SK-N-SH (cell line): ENCODE measurements around the gene DOCK6. TPM values are rescaled to one million over a fixed set of nuclear protein-coding genes. Genes with fewer than 3 reads are reported as not detected.
"Not testable (repeated sequence)": the region's sequence is repeated elsewhere in the genome, so short reads cannot be mapped to it uniquely, and the experiment has no call there.

Experiments used
- CTCF ChIA-PET: fragments of 300-600, 350-600 bp; formaldehyde crosslinking; extraction: SDS; loops from one replicate; lab custom pipeline; 2021; lab: Yijun Ruan, JAX
- POLR2A ChIA-PET: fragments of 350-600 bp; sonication (Branson Sonifier 250); formaldehyde crosslinking; extraction: SDS; loops from one replicate; lab custom pipeline; 2020; ENCODE audit warnings: antibody characterized with exemption, inconsistent platforms; lab: Yijun Ruan, JAX
- DNase-seq: peaks from one replicate; pipeline ENCODE4 v3.0.0; 2012
- H2AFZ ChIP-seq: fragments of 200-600 bp; sonication (generic); 2 replicates; pipeline ENCODE4 v1.8.1; 2016; ENCODE audit warnings: antibody characterized with exemption, mild to moderate bottlenecking, low read depth
- H3F3A ChIP-seq: fragments of 200-600 bp; sonication (generic); replicated peaks from 2 replicates; pipeline ENCODE3; 2016; ENCODE audit warnings: antibody characterized with exemption, mild to moderate bottlenecking; ENCODE audit not compliant: insufficient read depth
- H3K27ac ChIP-seq, 2 experiments: fragments of 200-500 bp in 1 of 2; fragments of 200-600 bp in 1 of 2; sonication (Bioruptor generic) in 1 of 2; sonication (generic), shearing (Covaris generic) in 1 of 2; 2 replicates each; pipeline versions ENCODE4 v1.5.1 to v1.6.1; 2014 to 2016; ENCODE audit warnings: low read depth in 2 of 2, inconsistent platforms in 1 of 2, low read length in 1 of 2, mild to moderate bottlenecking in 1 of 2, mixed read lengths in 1 of 2
- H3K27me3 ChIP-seq: fragments of 200-600 bp; sonication (generic), shearing (Covaris generic); 2 replicates; pipeline ENCODE4 v1.6.1; 2016; ENCODE audit warnings: mixed run types; ENCODE audit not compliant: insufficient read depth
- H3K36me3 ChIP-seq, 2 experiments: fragments of 200-500 bp in 1 of 2; fragments of 200-600 bp in 1 of 2; sonication (Bioruptor generic) in 1 of 2; sonication (generic) in 1 of 2; replicated peaks in 1 of 2; 2 replicates each; pipeline versions ENCODE3 to v1.5.1; 2014 to 2016; ENCODE audit warnings: low read length in 1 of 2, mild to moderate bottlenecking in 1 of 2; ENCODE audit not compliant: insufficient read depth in 2 of 2, control insufficient read depth in 1 of 2
- H3K4me1 ChIP-seq, 2 experiments: fragments of 200-500 bp in 1 of 2; fragments of 200-600 bp in 1 of 2; sonication (Bioruptor generic) in 1 of 2; sonication (generic), shearing (Covaris generic) in 1 of 2; 2 replicates each; pipeline versions ENCODE4 v1.5.1 to v1.6.1; 2014 to 2016; ENCODE audit warnings: low read depth in 1 of 2, low read length in 1 of 2, mixed run types in 1 of 2; ENCODE audit not compliant: insufficient read depth in 2 of 2, control insufficient read depth in 1 of 2
- H3K4me2 ChIP-seq: fragments of 200-600 bp; sonication (generic), shearing (Covaris generic); 2 replicates; pipeline ENCODE4 v1.6.1; 2017; ENCODE audit warnings: mixed run types
- H3K4me3 ChIP-seq, 2 experiments: fragments of 200-500 bp in 1 of 2; fragments of 200-600 bp in 1 of 2; sonication (Bioruptor generic) in 1 of 2; sonication (generic), shearing (Covaris generic) in 1 of 2; 2 replicates each; pipeline versions ENCODE4 v1.5.1 to v1.8.1; 2014 to 2016; ENCODE audit warnings: low read depth in 2 of 2, inconsistent platforms in 1 of 2, low read length in 1 of 2, mild to moderate bottlenecking in 1 of 2, mixed read lengths in 1 of 2, moderate library complexity in 1 of 2
- H3K79me2 ChIP-seq: fragments of 200-600 bp; sonication (generic); 2 replicates; pipeline ENCODE4 v1.8.1; 2017; ENCODE audit warnings: mild to moderate bottlenecking; ENCODE audit not compliant: insufficient read depth
- H3K9ac ChIP-seq: fragments of 200-600 bp; sonication (generic); 2 replicates; pipeline ENCODE4 v1.6.1; 2017; ENCODE audit warnings: mixed run types
- H3K9me2 ChIP-seq: fragments of 200-600 bp; sonication (generic); 2 replicates; pipeline ENCODE4 v1.6.1; 2017; ENCODE audit warnings: mixed run types
- H3K9me3 ChIP-seq: fragments of 200-600 bp; sonication (generic); 2 replicates; pipeline ENCODE4 v1.6.1; 2017; ENCODE audit warnings: mixed run types, mild to moderate bottlenecking, moderate library complexity
- H4K20me1 ChIP-seq: fragments of 200-600 bp; sonication (generic); 2 replicates; pipeline ENCODE4 v1.6.1; 2017; ENCODE audit warnings: mild to moderate bottlenecking, mixed run types; ENCODE audit not compliant: insufficient read depth
- EZH2phosphoT487 ChIP-seq: fragments of 200-600 bp; sonication (generic); IDR thresholded peaks from 2 replicates; pipeline ENCODE4 v1.6.1; 2017; ENCODE audit warnings: low read depth, mixed run types, mild to moderate bottlenecking, antibody characterized with exemption, moderate library complexity, borderline replicate concordance
- FOXJ3 ChIP-seq: sonication (generic); formaldehyde crosslinking; IDR thresholded peaks from 2 replicates; pipeline ENCODE4 v1.5.1; 2020; ENCODE audit warnings: mild to moderate bottlenecking, missing genetic modification reagents
- FOXM1 ChIP-seq: IDR thresholded peaks from 2 replicates; pipeline ENCODE4 v1.4.0; 2012; ENCODE audit warnings: low read depth, mild to moderate bottlenecking
- MAX ChIP-seq: IDR thresholded peaks from 2 replicates; pipeline ENCODE4 v1.4.0; 2012; ENCODE audit warnings: low read depth
- MEF2A ChIP-seq: IDR thresholded peaks from 2 replicates; pipeline ENCODE4 v1.4.0; 2012; ENCODE audit warnings: low read depth, borderline replicate concordance
- MXI1 ChIP-seq: IDR thresholded peaks from 2 replicates; pipeline ENCODE4 v1.6.1; 2012; ENCODE audit warnings: mild to moderate bottlenecking, low read depth, low read length, improper control_type of control experiment
- PBX3 ChIP-seq: IDR thresholded peaks from 2 replicates; pipeline ENCODE4; 2012
- POLR2AphosphoS5 ChIP-seq: IDR thresholded peaks from 2 replicates; pipeline ENCODE4 v1.6.1; 2012; ENCODE audit warnings: low read depth, low read length
- RAD21 ChIP-seq: IDR thresholded peaks from 2 replicates; pipeline ENCODE4 v1.6.1; 2012; ENCODE audit warnings: mild to moderate bottlenecking, low read length
- RCOR1 ChIP-seq: fragments of 150-350 bp; IDR thresholded peaks from 2 replicates; pipeline ENCODE4 v1.6.1; 2017; ENCODE audit warnings: antibody characterized with exemption, low read length
- REST ChIP-seq: IDR thresholded peaks from 2 replicates; pipeline ENCODE4 v1.6.1; 2012; ENCODE audit warnings: mild to moderate bottlenecking, low read depth, low read length, moderate library complexity
- YY1 ChIP-seq: IDR thresholded peaks from 2 replicates; pipeline ENCODE4 v1.4.0; 2012; ENCODE audit warnings: low read depth, mild to moderate bottlenecking
- ZBTB33 ChIP-seq: IDR thresholded peaks from 2 replicates; pipeline ENCODE4 v1.4.0; 2012; ENCODE audit warnings: low read depth, borderline replicate concordance
- WGBS: methylation state at CpG from one replicate; pipeline ENCODE4 v1.1.6; 2017; ENCODE audit warnings: low lambda C conversion rate; 5-methylcytosine and 5-hydroxymethylcytosine counted together
- polyA plus RNA-seq, 3 experiments: library from polyadenylated mRNA; depleted of rRNA; stranded (reverse); fragments of >200 nt; gene quantifications; 2 replicates each; pipeline ENCODE4 v1.2.3, GENCODE V29; 2012

DOCK6 gene
- polyA plus RNA-seq, 1 of the 3 experiments (the other 2 are of a cell fraction): 18.3 TPM

- H3K9ac ChIP-seq: no peak overlapping the region
- ChIA-PET CTCF (interaction anchor here (0.6 to 2.0 kb wide), 3 partner anchors 22 to 39 kb away, joined by 3 to 4 read pairs (median 3); no protein-coding TSS in a partner anchor), POLR2A (no interaction called here)
- peaks cover 20% of the 10 kb centered on the region for H3F3A ChIP-seq
- H4K20me1 ChIP-seq: no peaks in the 10 kb centered on the region
- no peaks in the 10 kb centered on the region for H3K9me2 ChIP-seq
- no peak overlapping the region for H2AFZ ChIP-seq
- H3K27me3 ChIP-seq: no peaks in the 10 kb centered on the region
- H3K9me3 ChIP-seq: no peaks in the 10 kb centered on the region
- no peak for DNase-seq
- H3K79me2 ChIP-seq: no peaks in the 10 kb centered on the region; the same call in 1 of the 2 replicates
- no peak overlapping the region for H3K4me2 ChIP-seq
- no peak overlapping the region for H3K4me3 ChIP-seq
- WGBS: 88% methylated on average over 11 of the region's 11 CpGs
- H3K4me1 ChIP-seq: peaks cover 0 to 13% of the 10 kb centered on the region in 2 experiments; a peak in 2 of 4 replicates
- no peak for TF ChIP-seq FOXJ3 (CRISPR knock-in tag)
- H3K27ac ChIP-seq: no peak overlapping the region
- H3K36me3 ChIP-seq: peaks cover 9 to 36% of the 10 kb centered on the region in 2 experiments
Observed at GRCh38 chr19:11164296-11164695, 98.0 kb downstream of the DOCK6 start.

- H3K36me3 ChIP-seq: peaks cover 4 to 12% of the 10 kb centered on the region in 2 experiments
- H3K9me2 ChIP-seq, CTCF ChIA-PET, DNase-seq, H3K27ac ChIP-seq, H3K79me2 ChIP-seq, H3F3A ChIP-seq, H4K20me1 ChIP-seq, H3K4me2 ChIP-seq, H3K4me1 ChIP-seq, H2AFZ ChIP-seq, H3K9ac ChIP-seq, H3K4me3 ChIP-seq, H3K9me3 ChIP-seq, POLR2A ChIA-PET, H3K27me3 ChIP-seq: not testable (repeated sequence)
- WGBS: 88% methylated on average over 2 of the region's 2 CpGs
Observed at GRCh38 chr19:11160440-11160768, 101.9 kb downstream of the DOCK6 start.

- H3K4me1 ChIP-seq: peaks cover 0 to 2% of the 10 kb centered on the region in 2 experiments; a peak in 2 of 4 replicates
- no peak overlapping the region for H3K9ac ChIP-seq
- H3K36me3 ChIP-seq: peaks cover under 1 to 12% of the 10 kb centered on the region in 2 experiments
- H3K79me2 ChIP-seq: peaks cover 7% of the 10 kb centered on the region
- ChIA-PET CTCF (no interaction called here), POLR2A (no interaction called here)
- no peak overlapping the region for H3K4me2 ChIP-seq
- peaks cover 6% of the 10 kb centered on the region for H3F3A ChIP-seq
- H3K9me3 ChIP-seq: no peaks in the 10 kb centered on the region
- no peak overlapping the region for H3K4me3 ChIP-seq
- H2AFZ ChIP-seq: no peak overlapping the region
- H3K27ac ChIP-seq: no peak overlapping the region
- 69% methylated on average over 16 of the region's 16 CpGs for WGBS
- DNase-seq: peak; percentile 40
- no peaks in the 10 kb centered on the region for H3K9me2 ChIP-seq
- no peaks in the 10 kb centered on the region for H3K27me3 ChIP-seq
- no peaks in the 10 kb centered on the region for H4K20me1 ChIP-seq
- TF ChIP-seq REST: no peak
- TF ChIP-seq MAX: no peak
- TF ChIP-seq YY1: no peak
- TF ChIP-seq MEF2A: no peak
- no peak for TF ChIP-seq MXI1
- TF ChIP-seq EZH2phosphoT487: no peak
- no peak for TF ChIP-seq FOXJ3 (CRISPR knock-in tag)
- no peak for TF ChIP-seq ZBTB33
- no peak for TF ChIP-seq FOXM1
- no peak for TF ChIP-seq RCOR1
- TF ChIP-seq PBX3: no peak
- no peak for TF ChIP-seq POLR2AphosphoS5
- TF ChIP-seq RAD21: no peak
Observed at GRCh38 chr19:11159598-11160439, 102.5 kb downstream of the DOCK6 start.
